ENCODE measurements around the gene CYB5R4.

Gene CYB5R4, protein sequence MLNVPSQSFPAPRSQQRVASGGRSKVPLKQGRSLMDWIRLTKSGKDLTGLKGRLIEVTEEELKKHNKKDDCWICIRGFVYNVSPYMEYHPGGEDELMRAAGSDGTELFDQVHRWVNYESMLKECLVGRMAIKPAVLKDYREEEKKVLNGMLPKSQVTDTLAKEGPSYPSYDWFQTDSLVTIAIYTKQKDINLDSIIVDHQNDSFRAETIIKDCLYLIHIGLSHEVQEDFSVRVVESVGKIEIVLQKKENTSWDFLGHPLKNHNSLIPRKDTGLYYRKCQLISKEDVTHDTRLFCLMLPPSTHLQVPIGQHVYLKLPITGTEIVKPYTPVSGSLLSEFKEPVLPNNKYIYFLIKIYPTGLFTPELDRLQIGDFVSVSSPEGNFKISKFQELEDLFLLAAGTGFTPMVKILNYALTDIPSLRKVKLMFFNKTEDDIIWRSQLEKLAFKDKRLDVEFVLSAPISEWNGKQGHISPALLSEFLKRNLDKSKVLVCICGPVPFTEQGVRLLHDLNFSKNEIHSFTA

DNA sequence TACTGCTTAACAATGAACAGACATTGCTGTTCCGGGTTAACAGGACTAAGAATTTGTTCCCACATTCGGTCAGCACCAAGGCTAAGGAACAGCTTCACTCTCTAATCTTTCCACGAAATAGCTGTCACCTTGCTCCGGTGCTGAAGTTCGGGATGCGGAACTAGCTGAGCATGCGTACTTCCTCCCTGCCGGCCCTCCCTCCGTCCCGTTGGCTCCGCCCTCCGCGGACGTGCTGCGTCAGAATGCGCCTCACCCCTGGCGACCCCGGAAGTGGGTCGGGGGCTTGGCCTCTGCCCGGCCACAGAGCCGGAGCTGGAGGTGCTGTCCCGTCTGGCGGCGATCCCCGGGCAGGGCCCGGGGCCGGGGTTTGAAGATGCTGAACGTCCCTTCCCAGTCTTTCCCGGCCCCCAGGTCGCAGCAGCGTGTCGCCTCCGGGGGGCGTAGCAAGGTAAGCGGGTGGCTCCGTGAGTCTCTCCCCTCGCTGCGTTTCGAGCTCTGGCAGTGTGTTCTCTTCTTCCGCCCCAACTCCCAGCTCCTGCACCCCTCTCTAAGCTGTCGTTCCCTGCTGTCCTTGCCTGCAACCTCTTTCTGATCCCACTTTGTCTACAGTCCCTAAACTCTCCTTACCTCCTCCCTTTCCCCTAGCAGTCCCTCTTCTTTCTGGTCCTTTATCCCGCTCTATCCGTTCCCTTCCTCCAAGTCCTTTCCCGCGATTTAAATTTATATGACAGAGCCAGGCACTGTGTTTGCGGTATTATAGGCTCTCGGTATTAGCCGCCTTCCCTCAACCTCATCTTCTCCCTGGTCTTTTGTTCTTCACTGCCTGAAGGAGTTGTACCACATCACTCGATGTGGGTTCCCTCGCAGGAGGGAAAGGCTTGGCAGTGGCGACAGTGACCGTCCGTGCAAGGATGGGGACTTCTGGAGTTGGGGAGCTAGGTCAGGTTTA is at the start of gene CYB5R4:
CYB5R4 (plus strand) TSS at position 280 of the 949 bp plus-strand sequence; CDS start at position 374, 94 bp downstream.
- peak within 1 kb of the TSS; percentile 87 for H3K27ac ChIP-seq (ENCODE audit: low read length)

DNA sequence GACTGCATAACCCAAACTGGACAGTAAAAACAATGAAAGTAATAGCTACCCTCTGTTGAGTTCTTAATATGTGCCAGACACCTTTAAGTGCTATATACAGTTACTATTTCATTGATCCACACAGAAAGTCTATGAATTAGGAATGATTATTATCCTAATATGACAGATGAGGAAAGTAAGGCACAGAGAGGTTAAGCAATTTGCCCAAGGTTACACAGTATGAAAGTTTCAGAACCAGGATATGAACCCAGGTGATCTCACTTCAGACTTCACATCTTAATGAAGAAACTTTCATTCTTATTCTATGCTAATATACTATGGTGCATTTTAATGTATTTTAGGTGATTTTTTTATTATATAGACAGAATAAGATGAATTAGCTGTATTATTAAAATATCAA is 46.9 kb upstream of the CYB5R4 start:
- Histone ChIP-seq H3K4me3 (ENCODE audit: low read depth in 1 of 2, low read length in 2 of 2) (no peak overlapping the region), H3K36me3 (ENCODE audit: control insufficient read depth in 1 of 2, insufficient read depth in 2 of 2, low read length in 2 of 2) (no peaks in the 10 kb centered on the region), H3K4me1 (ENCODE audit: control insufficient read depth in 1 of 2, insufficient read depth in 2 of 2, low read length in 2 of 2) (no peaks in the 10 kb centered on the region), H3K9me3 (ENCODE audit: control insufficient read depth in 1 of 2, low read length in 2 of 2) (no peaks in the 10 kb centered on the region), H3K27me3 (ENCODE audit: low read depth, low read length) (no peaks in the 10 kb centered on the region), H3K27ac (ENCODE audit: low read length) (no peak overlapping the region)

More for the DNA sequence above, at the start of gene CYB5R4:
- H3K36me3 ChIP-seq (ENCODE audit: control insufficient read depth in 1 of 2, insufficient read depth in 2 of 2, low read length in 2 of 2), result peaks cover 0 to 5% of the 10 kb centered on the region in 2 donors
- H3K27me3 ChIP-seq (ENCODE audit: low read depth, low read length), result no peaks in the 10 kb centered on the region
- H3K4me3 ChIP-seq (ENCODE audit: low read depth in 1 of 2, low read length in 2 of 2), result peak within 1 kb of the TSS; percentile 88 to 99
- no peaks in the 10 kb centered on the region for H3K9me3 ChIP-seq (ENCODE audit: control insufficient read depth in 1 of 2, low read length in 2 of 2)
- peaks cover 11 to 17% of the 10 kb centered on the region in 2 donors for H3K4me1 ChIP-seq (ENCODE audit: control insufficient read depth in 1 of 2, insufficient read depth in 2 of 2, low read length in 2 of 2)

DNA sequence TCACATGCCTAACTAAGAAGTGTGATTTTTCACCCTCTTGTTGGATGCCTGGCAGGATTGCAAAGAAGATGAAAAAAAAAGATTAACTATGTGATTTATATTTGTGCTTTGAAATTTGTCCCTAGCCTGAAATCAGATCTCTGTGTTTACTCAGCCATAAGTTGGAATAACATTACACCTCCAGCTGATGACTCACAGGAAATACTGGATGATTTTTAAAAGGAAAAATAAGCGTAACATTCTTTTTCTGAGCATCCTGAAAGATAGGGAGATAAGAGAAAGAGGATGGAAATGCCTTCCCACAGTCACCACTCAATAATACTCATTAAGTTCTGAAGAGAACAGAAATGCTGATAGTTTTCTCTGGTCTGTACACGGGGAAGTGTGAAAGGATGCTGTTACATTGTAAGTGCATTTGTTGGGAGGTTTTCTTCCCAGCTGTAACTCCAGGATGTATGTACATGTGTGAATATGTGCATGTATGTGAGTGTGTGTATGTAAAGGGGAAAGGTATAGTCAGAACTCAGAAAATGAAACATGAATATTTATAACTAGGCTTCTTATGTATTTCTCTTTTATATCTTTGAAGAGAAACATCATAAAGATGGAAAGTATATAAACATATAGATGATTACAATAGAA is 43.7 kb upstream of the CYB5R4 start:
- Histone ChIP-seq H3K4me3 (ENCODE audit: low read depth in 1 of 2, low read length in 2 of 2) (no peak overlapping the region), H3K9me3 (ENCODE audit: control insufficient read depth in 1 of 2, low read length in 2 of 2) (no peaks in the 10 kb centered on the region), H3K36me3 (ENCODE audit: control insufficient read depth in 1 of 2, insufficient read depth in 2 of 2, low read length in 2 of 2) (no peaks in the 10 kb centered on the region), H3K27me3 (ENCODE audit: low read depth, low read length) (no peaks in the 10 kb centered on the region), H3K4me1 (ENCODE audit: control insufficient read depth in 1 of 2, insufficient read depth in 2 of 2, low read length in 2 of 2) (no peaks in the 10 kb centered on the region), H3K27ac (ENCODE audit: low read length) (no peak overlapping the region)

DNA sequence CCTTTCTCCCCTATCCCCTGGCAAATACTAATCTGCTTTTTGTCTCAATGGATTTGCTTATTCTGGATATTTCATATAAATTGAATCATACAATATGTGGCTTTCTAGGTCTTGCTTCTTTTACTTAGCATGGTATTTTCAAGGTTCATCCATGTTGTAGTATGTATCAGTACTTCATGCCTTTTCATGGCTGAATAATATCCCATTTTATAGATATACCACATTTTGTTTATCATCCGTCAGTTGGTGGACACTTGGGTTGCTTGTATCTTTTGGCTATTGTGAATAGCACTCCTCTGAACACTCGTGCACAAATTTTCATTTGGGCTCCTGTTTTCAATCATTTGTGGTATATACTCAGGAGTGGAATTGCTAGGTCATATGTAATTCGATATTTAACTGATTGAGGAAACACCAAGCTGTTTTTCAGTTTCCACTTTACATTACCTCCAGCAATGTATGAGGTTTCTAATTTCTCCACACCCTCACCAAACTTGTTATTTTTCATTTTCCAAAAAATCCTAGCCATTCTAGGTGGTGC is 36.8 kb upstream of the CYB5R4 start:
- H3K4me3 ChIP-seq (ENCODE audit: low read depth in 1 of 2, low read length in 2 of 2), result no peak overlapping the region
- no peaks in the 10 kb centered on the region for H3K9me3 ChIP-seq (ENCODE audit: control insufficient read depth in 1 of 2, low read length in 2 of 2)
- no peaks in the 10 kb centered on the region for H3K27me3 ChIP-seq (ENCODE audit: low read depth, low read length)
- no peak overlapping the region for H3K27ac ChIP-seq (ENCODE audit: low read length)
- H3K36me3 ChIP-seq (ENCODE audit: control insufficient read depth in 1 of 2, insufficient read depth in 2 of 2, low read length in 2 of 2), result no peaks in the 10 kb centered on the region
- no peaks in the 10 kb centered on the region for H3K4me1 ChIP-seq (ENCODE audit: control insufficient read depth in 1 of 2, insufficient read depth in 2 of 2, low read length in 2 of 2)

DNA sequence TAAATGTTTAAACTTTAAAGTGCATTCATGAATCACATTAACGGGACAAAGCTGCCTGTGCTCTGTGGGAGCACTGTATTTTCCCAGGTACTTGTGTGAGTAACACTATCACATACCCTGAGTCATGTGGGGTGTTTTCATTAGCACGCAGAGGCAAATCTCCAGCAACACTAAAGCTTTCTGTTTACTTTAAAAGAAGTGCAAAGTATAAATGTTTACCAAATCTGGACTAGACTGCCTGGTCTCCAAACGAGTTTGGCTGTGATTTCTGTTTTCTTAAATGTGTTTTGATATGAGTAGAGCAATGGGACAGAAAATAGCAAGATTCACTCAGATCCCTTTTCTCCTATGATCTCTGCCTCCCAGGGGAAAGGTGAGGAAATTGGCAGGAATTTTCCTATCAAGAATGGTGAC is 35.1 kb upstream of the CYB5R4 start:
- no peak overlapping the region for H3K27ac ChIP-seq (ENCODE audit: low read length)
- no peaks in the 10 kb centered on the region for H3K36me3 ChIP-seq (ENCODE audit: control insufficient read depth in 1 of 2, insufficient read depth in 2 of 2, low read length in 2 of 2)
- no peak overlapping the region for H3K4me3 ChIP-seq (ENCODE audit: low read depth in 1 of 2, low read length in 2 of 2)

DNA sequence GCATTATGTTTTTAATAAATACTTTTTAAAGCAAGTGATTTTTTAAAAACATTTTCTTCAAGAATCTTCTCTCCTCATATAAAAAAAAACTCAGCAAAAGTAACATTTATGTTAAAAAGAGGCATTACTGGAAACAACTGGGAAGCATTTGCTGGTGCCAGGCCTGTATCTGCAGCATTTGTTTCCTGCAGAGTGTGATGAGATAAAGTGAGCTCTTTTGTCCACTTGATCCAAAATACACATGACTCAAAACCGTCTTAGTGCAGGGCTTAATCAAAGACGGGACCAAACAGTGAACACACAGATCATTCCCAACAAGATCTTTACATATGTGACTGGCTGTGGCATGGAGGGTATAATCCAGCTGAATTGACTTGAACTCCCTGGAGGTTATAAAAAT is 34.7 kb upstream of the CYB5R4 start:
- no peaks in the 10 kb centered on the region for H3K36me3 ChIP-seq (ENCODE audit: control insufficient read depth in 1 of 2, insufficient read depth in 2 of 2, low read length in 2 of 2)
- no peaks in the 10 kb centered on the region for H3K27me3 ChIP-seq (ENCODE audit: low read depth, low read length)
- no peak overlapping the region for H3K27ac ChIP-seq (ENCODE audit: low read length)
- H3K4me1 ChIP-seq (ENCODE audit: control insufficient read depth in 1 of 2, insufficient read depth in 2 of 2, low read length in 2 of 2), result no peaks in the 10 kb centered on the region
- no peaks in the 10 kb centered on the region for H3K9me3 ChIP-seq (ENCODE audit: control insufficient read depth in 1 of 2, low read length in 2 of 2)
- H3K4me3 ChIP-seq (ENCODE audit: low read depth in 1 of 2, low read length in 2 of 2), result no peak overlapping the region

More for the DNA sequence above, 35.1 kb upstream of the CYB5R4 start:
- Histone ChIP-seq H3K4me1 (ENCODE audit: control insufficient read depth in 1 of 2, insufficient read depth in 2 of 2, low read length in 2 of 2) (no peaks in the 10 kb centered on the region), H3K27me3 (ENCODE audit: low read depth, low read length) (no peaks in the 10 kb centered on the region), H3K9me3 (ENCODE audit: control insufficient read depth in 1 of 2, low read length in 2 of 2) (no peaks in the 10 kb centered on the region)

DNA sequence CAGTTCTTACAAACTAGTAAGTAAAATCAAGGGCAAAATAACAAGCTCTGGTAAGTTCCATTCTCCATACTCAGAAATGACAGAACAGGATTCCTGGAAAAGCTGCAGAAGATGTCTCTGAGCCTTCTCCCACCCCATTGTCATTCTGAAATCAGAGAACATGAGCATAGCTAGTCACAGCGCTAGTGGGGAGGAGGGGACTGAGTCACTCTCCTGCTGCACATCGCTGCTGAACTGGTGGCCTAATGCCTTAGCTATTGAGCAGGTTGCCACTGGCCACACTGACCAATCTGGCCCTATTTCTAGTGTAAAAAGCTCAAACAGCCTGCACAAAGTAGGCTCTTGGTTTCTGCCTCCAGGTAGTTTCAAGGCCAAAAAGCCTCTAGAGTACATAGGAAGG is 32.4 kb upstream of the CYB5R4 start:
- no peaks in the 10 kb centered on the region for H3K9me3 ChIP-seq (ENCODE audit: control insufficient read depth in 1 of 2, low read length in 2 of 2)
- H3K4me1 ChIP-seq (ENCODE audit: control insufficient read depth in 1 of 2, insufficient read depth in 2 of 2, low read length in 2 of 2), result no peaks in the 10 kb centered on the region
- H3K36me3 ChIP-seq (ENCODE audit: control insufficient read depth in 1 of 2, insufficient read depth in 2 of 2, low read length in 2 of 2), result no peaks in the 10 kb centered on the region
- H3K4me3 ChIP-seq (ENCODE audit: low read depth in 1 of 2, low read length in 2 of 2), result no peak overlapping the region
- H3K27ac ChIP-seq (ENCODE audit: low read length), result no peak overlapping the region
- no peaks in the 10 kb centered on the region for H3K27me3 ChIP-seq (ENCODE audit: low read depth, low read length)

DNA sequence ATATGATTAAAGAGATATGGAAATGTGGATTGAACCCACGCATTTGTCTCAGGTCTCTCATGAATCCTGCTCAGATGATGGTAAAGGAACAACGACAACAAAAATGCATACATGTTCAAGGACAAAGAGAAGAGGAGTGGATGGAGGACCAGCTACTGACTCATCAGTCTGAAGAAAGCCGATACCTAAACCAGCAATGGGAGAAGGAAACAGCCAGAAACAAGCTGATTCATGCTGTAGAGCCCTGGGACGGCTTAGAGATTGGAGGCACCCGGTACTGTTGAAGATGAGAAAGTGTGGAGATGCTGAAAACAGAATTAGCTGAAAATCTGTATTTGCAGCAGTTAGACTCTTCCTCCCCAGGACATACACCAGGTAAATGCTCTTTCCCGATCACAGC is 20.8 kb upstream of the CYB5R4 start:
- no peak overlapping the region for H3K27ac ChIP-seq (ENCODE audit: low read length)

DNA sequence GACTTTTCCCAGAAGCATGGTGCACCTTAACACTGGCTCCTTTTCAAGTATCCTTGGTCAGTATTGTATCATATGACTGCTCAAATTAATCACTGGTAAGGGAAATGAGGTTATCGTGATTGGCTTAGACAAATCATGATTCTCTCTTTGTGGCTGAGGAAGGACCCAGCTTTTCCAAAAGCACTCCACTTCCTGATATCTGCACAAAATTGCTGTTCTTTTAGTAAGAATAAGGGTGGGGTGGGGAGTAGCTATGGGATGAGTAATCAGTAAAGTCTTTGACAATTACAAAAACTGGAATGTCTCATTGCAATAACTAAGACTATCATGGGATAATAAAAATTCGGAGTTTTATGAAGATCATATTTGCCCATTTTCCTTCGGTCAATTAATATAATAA is 15.3 kb upstream of the CYB5R4 start:
- no peak overlapping the region for H3K4me3 ChIP-seq (ENCODE audit: low read depth in 1 of 2, low read length in 2 of 2)
- H3K9me3 ChIP-seq (ENCODE audit: control insufficient read depth in 1 of 2, low read length in 2 of 2), result peaks cover 0 to 4% of the 10 kb centered on the region in 2 donors
- H3K4me1 ChIP-seq (ENCODE audit: control insufficient read depth in 1 of 2, insufficient read depth in 2 of 2, low read length in 2 of 2), result no peaks in the 10 kb centered on the region
- H3K36me3 ChIP-seq (ENCODE audit: control insufficient read depth in 1 of 2, insufficient read depth in 2 of 2, low read length in 2 of 2), result no peaks in the 10 kb centered on the region
- no peaks in the 10 kb centered on the region for H3K27me3 ChIP-seq (ENCODE audit: low read depth, low read length)
- no peak overlapping the region for H3K27ac ChIP-seq (ENCODE audit: low read length)

More for the DNA sequence above, 20.8 kb upstream of the CYB5R4 start:
- Histone ChIP-seq H3K27me3 (ENCODE audit: low read depth, low read length) (no peaks in the 10 kb centered on the region), H3K4me1 (ENCODE audit: control insufficient read depth in 1 of 2, insufficient read depth in 2 of 2, low read length in 2 of 2) (no peaks in the 10 kb centered on the region), H3K4me3 (ENCODE audit: low read depth in 1 of 2, low read length in 2 of 2) (no peak overlapping the region), H3K36me3 (ENCODE audit: control insufficient read depth in 1 of 2, insufficient read depth in 2 of 2, low read length in 2 of 2) (no peaks in the 10 kb centered on the region), H3K9me3 (ENCODE audit: control insufficient read depth in 1 of 2, low read length in 2 of 2) (peaks cover 0 to 11% of the 10 kb centered on the region in 2 donors)

DNA sequence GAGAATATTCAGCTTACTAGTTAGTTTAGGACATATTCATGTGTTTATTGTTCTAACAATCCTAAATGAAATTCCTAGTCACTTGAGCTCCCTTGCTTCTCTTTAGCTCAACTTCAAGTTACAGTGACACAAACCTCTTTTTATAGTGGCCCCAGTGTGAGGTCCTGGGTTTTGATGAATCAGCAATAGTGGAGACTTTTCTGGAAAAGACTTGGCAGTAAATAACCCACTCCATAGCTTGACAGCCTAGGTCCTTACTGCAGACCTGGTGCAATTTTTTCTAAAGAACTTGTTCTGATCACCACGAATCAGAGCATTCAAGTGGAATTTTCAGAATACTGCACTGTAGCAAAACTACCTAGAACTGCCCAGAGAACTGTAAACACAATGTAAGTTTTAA is 13.2 kb upstream of the CYB5R4 start:
- H3K9me3 ChIP-seq (ENCODE audit: control insufficient read depth in 1 of 2, low read length in 2 of 2), result peaks cover 0 to 2% of the 10 kb centered on the region in 2 donors
- H3K36me3 ChIP-seq (ENCODE audit: control insufficient read depth in 1 of 2, insufficient read depth in 2 of 2, low read length in 2 of 2), result no peaks in the 10 kb centered on the region
- no peaks in the 10 kb centered on the region for H3K27me3 ChIP-seq (ENCODE audit: low read depth, low read length)
- no peaks in the 10 kb centered on the region for H3K4me1 ChIP-seq (ENCODE audit: control insufficient read depth in 1 of 2, insufficient read depth in 2 of 2, low read length in 2 of 2)
- H3K4me3 ChIP-seq (ENCODE audit: low read depth in 1 of 2, low read length in 2 of 2), result no peak overlapping the region
- no peak overlapping the region for H3K27ac ChIP-seq (ENCODE audit: low read length)

All from muscle layer of duodenum (tissue), 2 donors.